Measurements from ENCODE around the gene GNL2. TPM values are rescaled to one million over a fixed set of nuclear protein-coding genes. Genes with fewer than 3 reads are reported as not detected.

GNL2 gene
- total and polyA plus RNA-seq, 10 of the 15 experiments (the other 5 are each of a cell fraction or from before 2014, with no cell fraction given): 64.2 to 167 (median 88.2) TPM

GRCh38 chr1:37595440-37596181, at the start of gene GNL2 (continued):
- TF ChIP-seq PBX3 (IDR thresholded peaks at IDR 0.05; ENCODE audit: insufficient replicate concordance, low read depth, low read length): no peak
- TF ChIP-seq IRF5 (IDR thresholded peaks at IDR 0.05; ENCODE audit: borderline replicate concordance): no peak
- no peak for TF ChIP-seq EP300 (IDR thresholded peaks at IDR 0.05; ENCODE audit: borderline replicate concordance in 1 of 2, control insufficient read depth in 1 of 2, low read depth in 2 of 2, low read length in 2 of 2)
- TF ChIP-seq BACH1 (IDR thresholded peaks at IDR 0.05; ENCODE audit: borderline replicate concordance): 0 out of 2 replicates have a peak, but pooled peaks have one; percentile 25
- no peak for TF ChIP-seq BRCA1 (IDR thresholded peaks at IDR 0.05; ENCODE audit: low read depth, low read length)
- TF ChIP-seq NR2F1 (conservative IDR thresholded peaks at IDR 0.05): no peak
- no peak for TF ChIP-seq SRF (IDR thresholded peaks at IDR 0.05; ENCODE audit: low read depth in 2 of 2, low read length in 2 of 2)
- TF ChIP-seq TARDBP (IDR thresholded peaks at IDR 0.05; ENCODE audit: borderline replicate concordance): no peak
- TF ChIP-seq MXI1 (IDR thresholded peaks at IDR 0.05; ENCODE audit: low read depth, low read length): peak; percentile 97
- no peak for TF ChIP-seq RBBP5 (conservative IDR thresholded peaks at IDR 0.05)
- no peak for TF ChIP-seq NFIC (IDR thresholded peaks at IDR 0.05; ENCODE audit: low read depth, low read length)
- TF ChIP-seq SMC3 (IDR thresholded peaks at IDR 0.05; ENCODE audit: borderline replicate concordance, low read length): peak; percentile 4; the same call in 1 of the 2 replicates
- TF ChIP-seq SPI1 (IDR thresholded peaks at IDR 0.05; ENCODE audit: borderline replicate concordance, insufficient read depth, low read depth, low read length): peak; percentile 4; the same call in 1 of the 2 replicates
- TF ChIP-seq ATF3 (IDR thresholded peaks at IDR 0.05; ENCODE audit: borderline replicate concordance, extremely low read depth, low read depth, low read length): peak; percentile 65; the same call in 1 of the 2 replicates
- no peak for TF ChIP-seq NR2C2 (IDR thresholded peaks at IDR 0.05; ENCODE audit: borderline replicate concordance, control insufficient read depth, insufficient read length, low read depth)
- peak; percentile 82 for TF ChIP-seq ZNF687 (IDR thresholded peaks at IDR 0.05)
- peak; percentile 40 for TF ChIP-seq HCFC1 (IDR thresholded peaks at IDR 0.05; ENCODE audit: low read length)
- no peak for TF ChIP-seq ETV6 (conservative IDR thresholded peaks at IDR 0.05 in 1 of 2, IDR thresholded peaks at IDR 0.05 in 1 of 2; ENCODE audit: borderline replicate concordance in 1 of 2, low read depth in 1 of 2)
- no peak for TF ChIP-seq RAD21 (IDR thresholded peaks at IDR 0.05; ENCODE audit: insufficient read depth, low read depth, low read length)
- TF ChIP-seq SP1 (IDR thresholded peaks at IDR 0.05; ENCODE audit: low read depth, low read length): peak; percentile 31
- TF ChIP-seq MEF2B (IDR thresholded peaks at IDR 0.05; ENCODE audit: partially characterized antibody, poor library complexity, severe bottlenecking): no peak
- TF ChIP-seq JUND (IDR thresholded peaks at IDR 0.05; ENCODE audit: low read depth, low read length): no peak
